Activated CD4-positive, alpha-beta memory T cell treated with anti-CD3 and anti-CD28 coated beads for 36 hours (primary cell): ENCODE measurements around the gene RAB31. TPM values are rescaled to one million over a fixed set of nuclear protein-coding genes. Genes with fewer than 3 reads are reported as not detected.

ENCODE experiments used
- CTCF ChIA-PET: fragments of 350-600 bp; sonication (Branson Sonifier 250); formaldehyde crosslinking; loops from one replicate; lab custom pipeline; 2021; ENCODE audit warnings: antibody characterized with exemption, inconsistent platforms; lab: Charles Lee
- POLR2A ChIA-PET: fragments of 350-600 bp; sonication (Branson Sonifier 250); formaldehyde crosslinking; loops from one replicate; lab custom pipeline; 2021; ENCODE audit warnings: antibody characterized with exemption; lab: Charles Lee
- DNase-seq: peaks from one replicate; pipeline ENCODE4 v3.0.0-alpha.2; 2020
- H3K27ac Mint-ChIP-seq: one replicate; pipeline ENCODE4 v1.8.0; 2021; ENCODE audit warnings: mixed read lengths
- H3K27me3 Mint-ChIP-seq: one replicate; pipeline ENCODE4 v1.8.0; 2021; ENCODE audit warnings: mixed read lengths
- H3K36me3 Mint-ChIP-seq: one replicate; pipeline ENCODE4 v1.8.0; 2021; ENCODE audit warnings: mixed read lengths
- H3K4me1 Mint-ChIP-seq: one replicate; pipeline ENCODE4 v1.8.0; 2021; ENCODE audit warnings: low read depth, mixed read lengths
- H3K4me3 Mint-ChIP-seq: one replicate; pipeline ENCODE4 v1.8.0; 2021; ENCODE audit warnings: mild to moderate bottlenecking, mixed read lengths
- H3K9me3 Mint-ChIP-seq: one replicate; pipeline ENCODE4 v1.8.0; 2021; ENCODE audit warnings: mixed read lengths
- intact Hi-C: fragments of 100-400 bp; cut with micrococcal nuclease; formaldehyde crosslinking; loops from one replicate; pipeline ENCODE4 v1.15.1; 2023
- total RNA-seq, 2 experiments: library from RNA; stranded (reverse); gene quantifications; one replicate each; pipeline ENCODE4 v1.2.3, GENCODE V29; 2021

Gene RAB31
- total RNA-seq, 2 experiments from 2014 or later, result 0.58 to 0.71 TPM

GRCh38 chr18:9905401-9905922 is 197.4 kb downstream of the RAB31 start:
- ChIA-PET CTCF (no interaction called here), POLR2A (no interaction called here)
- Mint-ChIP-seq H3K4me1 (no peaks in the 10 kb centered on the region), H3K27ac (no peak overlapping the region), H3K9me3 (no peaks in the 10 kb centered on the region), H3K27me3 (peaks cover 20% of the 10 kb centered on the region), H3K4me3 (no peak overlapping the region), H3K36me3 (no peaks in the 10 kb centered on the region)
- intact Hi-C loops, result no loop called here
- no peak for DNase-seq

GRCh38 chr18:9906481-9906880 is 198.4 kb downstream of the RAB31 start:
- DNase-seq, result no peak
- ChIA-PET POLR2A (interaction anchor here (0.6 kb wide), 1 partner anchor 261 kb away, joined by 3 read pairs; no protein-coding TSS in a partner anchor), CTCF (no interaction called here)
- Mint-ChIP-seq H3K9me3 (no peaks in the 10 kb centered on the region), H3K4me3 (no peak overlapping the region), H3K27me3 (peaks cover 20% of the 10 kb centered on the region), H3K4me1 (no peaks in the 10 kb centered on the region), H3K27ac (no peak overlapping the region), H3K36me3 (no peaks in the 10 kb centered on the region)
- intact Hi-C loops, result no loop called here

GRCh38 chr18:9907867-9908266 is 199.8 kb downstream of the RAB31 start:
- Mint-ChIP-seq H3K36me3 (no peaks in the 10 kb centered on the region), H3K9me3 (no peaks in the 10 kb centered on the region), H3K27ac (no peak overlapping the region), H3K4me1 (peaks cover 2% of the 10 kb centered on the region), H3K27me3 (peaks cover 20% of the 10 kb centered on the region), H3K4me3 (no peak overlapping the region)
- POLR2A ChIA-PET, result no interaction called here
- CTCF ChIA-PET, result no interaction called here
- DNase-seq, result no peak
- intact Hi-C loops, result no loop called here

GRCh38 chr18:9910071-9910470 is 202.0 kb downstream of the RAB31 start:
- H3K27ac Mint-ChIP-seq, result no peak overlapping the region
- intact Hi-C loops, result loop anchor here (5.0 to 10.0 kb wide), 3 partner anchors 203 to 815 kb away; partner anchors contain the start of genes ANKRD12 and RAB31
- POLR2A ChIA-PET, result no interaction called here
- CTCF ChIA-PET, result no interaction called here
- H3K27me3 Mint-ChIP-seq, result peaks cover 15% of the 10 kb centered on the region
- no peaks in the 10 kb centered on the region for H3K36me3 Mint-ChIP-seq
- H3K4me1 Mint-ChIP-seq, result peaks cover 8% of the 10 kb centered on the region
- no peak for DNase-seq
- H3K4me3 Mint-ChIP-seq, result no peak overlapping the region
- no peaks in the 10 kb centered on the region for H3K9me3 Mint-ChIP-seq

- CTCF ChIA-PET, result no interaction called here
- intact Hi-C loops, result loop anchor here (5.0 to 10.0 kb wide), 3 partner anchors 203 to 816 kb away; partner anchors contain the start of genes ANKRD12 and RAB31
- Mint-ChIP-seq H3K36me3 (no peaks in the 10 kb centered on the region), H3K27ac (no peak overlapping the region), H3K27me3 (peaks cover 14% of the 10 kb centered on the region), H3K4me1 (peaks cover 13% of the 10 kb centered on the region), H3K9me3 (no peaks in the 10 kb centered on the region), H3K4me3 (no peak overlapping the region)
- DNase-seq, result no peak
- POLR2A ChIA-PET, result no interaction called here
These were observed 202.6 kb downstream of the RAB31 start for GRCh38 chr18:9910661-9911060.

GRCh38 chr18:9911226-9911625 is 203.1 kb downstream of the RAB31 start:
- peaks cover 19% of the 10 kb centered on the region for H3K4me1 Mint-ChIP-seq
- H3K27me3 Mint-ChIP-seq, result peaks cover 12% of the 10 kb centered on the region
- no peaks in the 10 kb centered on the region for H3K9me3 Mint-ChIP-seq
- H3K4me3 Mint-ChIP-seq, result no peak overlapping the region
- no peak overlapping the region for H3K27ac Mint-ChIP-seq
- ChIA-PET CTCF (no interaction called here), POLR2A (interaction anchor here (0.6 kb wide), 1 partner anchor 679 kb away, joined by 4 read pairs; no protein-coding TSS in a partner anchor)
- DNase-seq, result no peak
- no peaks in the 10 kb centered on the region for H3K36me3 Mint-ChIP-seq
- intact Hi-C loops, result loop anchor here (5.0 to 10.0 kb wide), 3 partner anchors 204 to 816 kb away; partner anchors contain the start of genes ANKRD12 and RAB31

Other genes with a start within 250 kb of the RAB31 start
- 10 to 100 TPM; 53.1 to 54.7 TPM for gene RALBP1, start 232.8 kb upstream of the RAB31 start, total RNA-seq
- gene PPP4R1, start 93.7 kb upstream of the RAB31 start, total RNA-seq, result 10 to 100 TPM; 39.3 to 44.5 TPM
- gene TXNDC2, start 177.7 kb downstream of the RAB31 start, total RNA-seq, result not detected
- 100 to 1,000 TPM; 152 to 159 TPM for gene VAPA, start 205.7 kb downstream of the RAB31 start, total RNA-seq